Thyroid gland (tissue), 4 donors: Measurements from ENCODE around the gene NDUFV2.

Source experiments
- POLR2A ChIP-seq, 2 donors: fragments of 450-650 bp; IDR thresholded peaks; one replicate each; pipeline ENCODE4 v1.6.1; 2017; ENCODE audit warnings: antibody characterized with exemption in 2 of 2, mild to moderate bottlenecking in 2 of 2, moderate library complexity in 1 of 2
- TF ChIP-seq, protein P1 (sequence below), 6 experiments: fragments of 200-600 bp in 3 of 6; fragments of 450-650 bp in 3 of 6; sonication (generic) in 3 of 6; IDR thresholded peaks; one replicate each; pipeline ENCODE4 v1.5.1; 2016 to 2019; ENCODE audit warnings: antibody characterized with exemption in 6 of 6, mild to moderate bottlenecking in 2 of 6, inconsistent platforms in 1 of 6, moderate library complexity in 1 of 6

DNA sequence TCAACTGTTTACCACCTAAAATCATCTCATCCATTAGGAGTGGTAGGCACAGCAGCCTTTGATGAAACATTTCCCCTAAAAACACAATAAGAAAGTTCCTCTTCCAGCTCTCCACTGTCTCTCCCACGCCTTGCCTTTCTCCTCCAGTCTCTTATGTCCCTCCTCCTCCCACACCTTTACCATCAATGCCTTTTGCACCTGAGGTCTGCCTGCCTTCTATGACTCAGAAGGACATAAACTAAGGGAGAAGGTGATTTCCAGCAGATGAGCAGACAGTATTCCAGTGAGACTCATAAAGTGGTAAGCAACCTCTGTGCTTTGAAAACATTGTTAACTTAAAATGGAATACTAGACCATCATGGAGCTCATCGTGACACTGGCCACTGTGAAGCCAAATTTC lies 34.2 kb upstream of the NDUFV2 start:
- TF ChIP-seq, protein P1, sequence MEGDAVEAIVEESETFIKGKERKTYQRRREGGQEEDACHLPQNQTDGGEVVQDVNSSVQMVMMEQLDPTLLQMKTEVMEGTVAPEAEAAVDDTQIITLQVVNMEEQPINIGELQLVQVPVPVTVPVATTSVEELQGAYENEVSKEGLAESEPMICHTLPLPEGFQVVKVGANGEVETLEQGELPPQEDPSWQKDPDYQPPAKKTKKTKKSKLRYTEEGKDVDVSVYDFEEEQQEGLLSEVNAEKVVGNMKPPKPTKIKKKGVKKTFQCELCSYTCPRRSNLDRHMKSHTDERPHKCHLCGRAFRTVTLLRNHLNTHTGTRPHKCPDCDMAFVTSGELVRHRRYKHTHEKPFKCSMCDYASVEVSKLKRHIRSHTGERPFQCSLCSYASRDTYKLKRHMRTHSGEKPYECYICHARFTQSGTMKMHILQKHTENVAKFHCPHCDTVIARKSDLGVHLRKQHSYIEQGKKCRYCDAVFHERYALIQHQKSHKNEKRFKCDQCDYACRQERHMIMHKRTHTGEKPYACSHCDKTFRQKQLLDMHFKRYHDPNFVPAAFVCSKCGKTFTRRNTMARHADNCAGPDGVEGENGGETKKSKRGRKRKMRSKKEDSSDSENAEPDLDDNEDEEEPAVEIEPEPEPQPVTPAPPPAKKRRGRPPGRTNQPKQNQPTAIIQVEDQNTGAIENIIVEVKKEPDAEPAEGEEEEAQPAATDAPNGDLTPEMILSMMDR (IDR thresholded peaks at IDR 0.05): no peak
- no peak for TF ChIP-seq POLR2A (IDR thresholded peaks at IDR 0.05)
